Effector CD8-positive, alpha-beta T cell (primary cell): ENCODE measurements around the gene TSPO.

Source experiments
- DNase-seq: peaks from one replicate; lab custom pipeline; 2025; lab: John Stamatoyannopoulos, UW

Gene TSPO

DNA sequence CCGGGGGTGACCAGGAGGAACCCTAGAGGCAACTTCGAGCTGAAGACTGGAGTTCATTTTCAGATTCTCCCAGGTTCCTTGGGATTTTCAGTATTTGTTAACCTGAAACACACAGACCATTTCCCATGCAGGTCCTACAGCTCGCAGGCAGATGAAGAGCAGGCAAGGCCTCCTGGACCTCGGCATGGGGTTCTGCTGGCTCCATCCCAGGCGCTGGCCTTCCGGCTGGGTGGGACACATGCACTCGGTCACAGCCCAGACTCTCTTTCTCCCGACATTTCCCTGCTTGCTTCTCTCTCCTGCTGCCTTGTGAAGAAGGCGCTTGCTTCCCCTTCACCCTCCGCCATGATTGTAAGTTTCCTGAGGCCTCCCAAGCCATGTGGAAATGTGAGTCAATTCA lies 51.0 kb downstream of the TSPO start:
- no peak for DNase-seq

DNA sequence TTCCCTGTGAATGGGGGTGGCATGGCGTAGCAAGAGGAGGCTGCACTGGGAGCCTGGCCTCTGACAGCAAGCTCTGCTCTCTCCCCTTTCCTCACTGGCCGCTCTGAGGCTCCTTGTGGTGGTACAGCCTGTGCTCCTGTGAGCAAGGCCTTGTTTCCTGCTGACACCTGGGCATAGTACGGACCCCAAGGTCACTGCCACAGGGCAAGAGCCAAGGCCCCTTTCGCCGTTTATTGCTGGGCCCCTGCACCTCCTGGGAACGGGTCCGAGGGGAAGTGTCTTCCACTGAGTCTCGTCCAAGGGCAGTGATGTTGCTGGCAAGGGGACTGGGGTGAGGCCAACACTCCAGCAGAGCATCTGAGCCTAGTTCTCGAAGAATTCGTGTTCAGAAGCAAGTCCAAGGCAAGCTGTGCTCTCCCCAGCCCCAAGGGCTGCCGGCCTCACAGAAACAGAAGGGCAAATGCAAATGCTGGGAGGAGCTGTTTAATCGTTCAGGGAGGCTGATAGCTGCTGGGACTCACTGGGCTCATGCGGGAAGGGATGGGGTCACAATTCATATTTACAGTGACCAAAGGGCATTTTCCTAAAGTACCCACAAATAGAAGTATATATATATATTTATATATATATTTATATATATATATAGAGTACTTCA lies 51.5 kb downstream of the TSPO start:
- no peak for DNase-seq

DNA sequence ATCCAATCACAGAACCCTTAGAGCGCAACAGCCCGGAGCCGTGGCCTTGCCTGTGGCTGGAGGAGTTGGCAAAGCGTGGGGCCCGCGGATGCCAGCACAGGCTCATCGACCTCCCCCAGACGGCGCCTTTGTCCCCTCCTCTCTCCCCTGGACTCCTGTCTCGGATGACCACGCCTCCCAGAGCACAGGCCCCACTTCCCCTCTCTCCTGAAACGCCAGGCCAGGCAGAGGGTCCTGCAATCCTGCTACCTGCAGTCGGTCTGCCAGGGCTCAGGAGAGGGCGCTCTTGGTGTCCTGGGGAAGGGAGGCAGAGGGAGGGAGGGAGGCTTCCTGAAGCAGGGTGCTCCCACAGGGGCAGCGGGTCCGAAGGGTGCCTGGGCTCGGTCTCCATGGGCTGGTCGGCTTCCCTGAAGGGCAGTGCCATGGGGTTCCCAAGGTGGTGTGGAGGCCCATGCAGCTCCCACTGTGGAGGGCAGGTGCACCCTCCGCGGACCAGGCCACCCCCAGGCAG lies 52.2 kb downstream of the TSPO start:
- DNase-seq, result no peak

DNA sequence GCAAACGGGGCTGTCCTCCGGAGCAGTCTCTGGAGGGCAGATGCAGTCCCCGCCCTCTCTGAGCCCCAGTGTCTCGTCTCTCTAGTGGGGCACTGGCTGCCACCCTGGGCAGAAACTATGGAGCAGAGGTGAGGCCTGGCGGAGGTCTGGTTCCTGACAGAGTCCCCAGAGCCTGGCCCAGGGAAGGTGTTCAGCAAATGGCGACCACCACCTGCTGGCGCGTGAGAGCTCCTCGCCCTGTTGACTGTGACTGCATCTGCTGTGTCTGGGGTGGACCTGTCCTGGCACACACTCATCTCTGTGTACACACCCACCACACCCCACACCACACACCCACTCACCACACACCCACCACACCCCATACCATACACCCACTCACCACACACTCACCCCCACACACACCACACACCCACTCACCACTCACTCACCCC lies 53.9 kb downstream of the TSPO start:
- DNase-seq, result no peak

DNA sequence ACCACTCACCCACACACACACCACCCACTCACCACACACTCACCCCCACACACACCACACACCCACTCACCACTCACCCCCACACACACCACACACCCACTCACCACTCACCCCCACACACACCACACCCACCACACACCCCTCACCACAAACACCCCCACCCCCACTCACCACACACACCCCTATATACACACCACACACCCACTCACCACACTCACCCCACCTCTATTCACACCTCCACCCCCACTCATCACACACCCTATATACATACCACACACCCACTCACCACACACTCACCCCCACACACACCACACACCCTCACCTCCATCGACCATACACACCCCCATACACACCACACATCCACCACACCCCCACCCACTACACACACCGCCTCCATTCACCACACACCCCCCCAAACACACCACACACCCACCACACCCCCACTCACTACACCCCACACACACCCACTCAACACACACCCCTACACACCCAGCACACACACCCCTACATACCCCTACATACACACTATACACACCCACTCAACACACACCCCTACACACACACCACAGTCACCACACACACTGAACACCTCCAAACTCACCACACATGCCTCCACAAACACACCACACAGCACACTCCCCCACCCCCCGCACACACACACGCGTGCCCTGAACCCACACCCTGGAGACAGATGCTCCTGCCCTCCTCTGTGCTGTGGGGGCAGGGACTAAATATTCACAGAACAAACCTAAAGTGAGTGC lies 54.6 kb downstream of the TSPO start:
- no peak for DNase-seq

DNA sequence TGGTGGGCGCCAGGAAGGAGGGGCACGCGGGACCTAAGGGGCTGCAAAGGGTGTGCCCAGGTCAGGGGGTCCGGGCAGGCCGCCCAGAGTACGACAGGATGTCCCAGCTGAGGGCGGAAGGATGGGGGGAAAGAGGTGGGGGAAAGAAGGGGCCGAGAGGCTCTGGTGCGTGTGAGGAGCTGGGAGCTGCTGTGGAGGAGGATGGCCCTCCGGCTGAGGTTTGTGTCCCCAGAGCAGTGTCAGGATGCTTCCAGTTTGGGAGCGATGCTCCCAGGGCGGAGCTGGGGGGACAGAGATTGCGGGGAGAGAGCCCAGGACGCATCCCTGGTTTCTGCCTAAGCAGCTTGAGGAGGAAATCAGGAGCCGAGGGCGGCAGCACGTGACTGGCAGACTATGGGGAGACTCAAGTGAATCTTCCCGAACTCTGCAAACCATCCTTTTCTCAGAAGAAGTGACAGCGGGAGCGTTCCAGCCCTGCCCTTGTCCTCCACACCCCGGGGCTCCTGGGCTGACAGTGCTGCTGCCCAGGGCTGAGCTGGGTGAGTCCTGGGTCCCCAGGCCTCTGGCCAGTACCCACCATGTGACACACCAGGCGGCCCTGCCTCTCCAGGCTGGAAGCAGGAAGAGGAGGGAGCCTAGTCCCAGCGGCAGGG lies 55.3 kb downstream of the TSPO start:
- DNase-seq, result no peak

DNA sequence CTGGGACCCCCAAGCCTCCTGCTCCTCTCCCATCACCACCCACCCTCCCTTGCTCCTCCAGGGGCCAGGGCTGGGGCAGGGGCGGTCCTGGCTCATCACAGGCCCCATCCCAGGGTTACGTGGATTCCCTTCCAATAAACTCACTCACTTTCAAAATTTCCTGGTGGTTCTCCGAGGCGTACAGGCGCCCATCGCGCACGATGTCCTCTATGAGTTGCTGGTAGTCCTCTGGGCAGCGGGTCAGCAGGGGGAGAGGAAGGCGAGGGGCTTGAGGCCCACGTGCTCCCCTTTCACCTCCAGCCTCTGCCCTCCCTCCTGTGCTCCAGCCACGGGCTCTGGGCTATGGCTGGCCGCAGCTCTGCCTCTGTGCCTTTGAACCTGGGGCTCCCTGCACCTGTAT lies 56.0 kb downstream of the TSPO start:
- DNase-seq, result no peak

DNA sequence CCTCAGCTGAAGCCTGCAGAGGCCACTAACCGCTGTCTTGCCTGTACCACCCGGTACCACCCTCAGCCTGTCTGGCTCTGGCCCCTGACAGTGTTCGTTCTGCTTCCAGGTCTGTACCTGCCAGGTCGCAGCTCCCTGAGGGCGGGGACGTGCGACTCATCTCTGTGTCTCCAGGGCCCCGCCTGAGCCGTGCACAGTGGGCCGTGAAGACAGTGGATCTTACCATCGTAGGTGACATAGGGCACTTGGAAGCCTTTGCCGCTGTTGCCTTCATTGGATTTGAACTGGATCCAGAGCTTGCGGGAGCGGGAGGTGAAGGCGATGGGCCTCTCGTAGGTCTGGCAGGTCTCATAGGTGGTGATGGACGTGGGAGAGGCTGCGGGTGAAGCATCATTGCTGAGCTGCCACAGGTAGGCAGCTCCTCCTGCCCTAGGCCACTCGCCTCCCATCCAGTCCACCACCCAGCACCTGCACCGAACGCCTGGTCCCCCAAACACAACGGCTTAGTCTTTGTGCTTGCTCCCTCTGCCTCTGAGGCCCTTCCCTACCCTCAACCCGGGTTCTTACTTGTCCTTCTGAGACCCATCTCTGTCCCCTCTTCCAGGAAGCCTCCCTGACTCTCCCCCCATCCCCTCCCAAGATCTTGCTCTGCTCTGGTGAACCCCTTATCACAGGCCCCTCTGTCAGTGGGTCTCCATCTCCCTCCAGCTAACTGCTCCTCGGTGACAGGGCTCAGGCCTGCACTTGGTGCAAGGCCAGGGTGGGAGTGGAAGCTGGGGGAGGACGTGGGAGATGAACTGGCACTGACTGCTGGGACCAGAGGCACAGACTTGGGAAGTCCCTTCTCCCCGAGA lies 56.7 kb downstream of the TSPO start:
- no peak for DNase-seq

DNA sequence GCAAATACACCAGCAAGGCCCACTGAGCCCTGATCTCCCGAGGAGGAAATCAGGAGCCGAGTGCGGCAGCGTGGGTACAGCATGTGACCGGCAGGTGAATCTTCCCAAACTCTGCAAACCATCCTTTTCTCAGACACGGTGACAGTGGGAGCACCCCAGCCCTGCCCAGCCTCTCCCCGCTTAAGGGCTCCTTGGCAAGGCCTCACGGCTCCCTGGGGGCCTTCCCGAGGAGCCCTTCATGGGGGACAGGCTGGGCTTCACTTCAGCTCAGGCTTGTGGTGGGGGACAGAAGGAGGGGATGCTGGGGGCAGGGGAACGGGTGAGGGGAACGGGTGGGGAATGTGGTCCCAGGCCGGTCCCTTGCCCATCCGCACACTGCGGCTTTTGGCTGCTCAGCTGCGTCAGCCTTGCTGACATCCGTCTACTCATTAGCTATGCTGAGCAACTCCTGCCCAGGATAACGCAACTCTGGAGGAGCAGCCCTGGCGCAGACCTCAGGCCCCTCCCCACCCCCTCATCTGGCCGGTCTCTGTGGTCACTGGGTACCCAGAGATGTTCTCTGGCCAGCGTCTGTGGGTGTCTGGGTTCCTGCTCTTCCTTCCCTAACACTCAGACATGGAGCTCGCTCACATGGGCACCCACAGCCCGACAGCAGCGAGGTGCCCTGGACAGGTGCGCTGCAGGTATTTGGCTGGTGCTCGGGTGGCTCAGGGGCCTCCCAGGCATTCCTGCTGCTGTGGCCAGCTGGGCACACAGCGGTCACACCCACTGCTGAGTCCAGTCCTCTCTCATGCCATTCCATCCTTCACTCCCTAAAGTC lies 57.6 kb downstream of the TSPO start:
- no peak for DNase-seq

DNA sequence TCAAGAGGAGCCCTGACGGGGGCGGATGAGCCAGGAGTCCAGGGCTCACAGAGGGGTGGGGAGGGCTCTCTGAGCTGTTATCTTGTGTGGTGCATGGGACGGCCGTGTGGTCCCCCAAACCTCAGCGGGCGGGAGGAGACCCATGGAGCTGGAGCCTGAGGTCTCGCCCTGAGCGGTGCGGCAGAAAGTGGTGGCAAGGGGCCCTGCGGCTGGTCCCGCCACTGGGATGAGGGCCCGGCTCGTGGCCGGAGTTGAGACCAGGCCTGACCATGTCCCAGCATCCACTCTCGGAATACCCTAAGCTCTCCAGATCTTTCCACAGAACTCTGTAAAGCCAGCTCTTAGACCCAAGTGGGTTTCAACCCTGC lies 58.1 kb downstream of the TSPO start:
- no peak for DNase-seq

DNA sequence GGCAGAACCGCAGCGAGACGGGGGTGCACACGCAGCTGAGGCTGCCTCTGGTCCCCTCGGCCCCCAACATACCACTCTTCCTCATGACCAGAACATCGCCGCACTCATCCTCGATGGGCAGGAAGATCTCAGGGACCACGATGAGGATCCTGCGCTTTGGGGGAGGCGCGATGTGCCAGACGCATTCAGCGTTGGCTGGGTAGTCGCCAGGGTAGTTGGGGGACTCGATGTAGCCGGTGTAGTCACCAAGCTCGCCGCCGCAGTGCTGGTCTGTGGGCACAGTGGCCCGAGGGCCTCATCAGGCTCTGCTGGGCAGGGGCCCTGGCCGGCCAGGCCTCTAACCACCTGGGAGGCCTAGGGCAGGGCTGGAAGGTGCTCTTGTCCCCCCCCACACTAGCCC lies 58.6 kb downstream of the TSPO start:
- DNase-seq, result no peak

DNA sequence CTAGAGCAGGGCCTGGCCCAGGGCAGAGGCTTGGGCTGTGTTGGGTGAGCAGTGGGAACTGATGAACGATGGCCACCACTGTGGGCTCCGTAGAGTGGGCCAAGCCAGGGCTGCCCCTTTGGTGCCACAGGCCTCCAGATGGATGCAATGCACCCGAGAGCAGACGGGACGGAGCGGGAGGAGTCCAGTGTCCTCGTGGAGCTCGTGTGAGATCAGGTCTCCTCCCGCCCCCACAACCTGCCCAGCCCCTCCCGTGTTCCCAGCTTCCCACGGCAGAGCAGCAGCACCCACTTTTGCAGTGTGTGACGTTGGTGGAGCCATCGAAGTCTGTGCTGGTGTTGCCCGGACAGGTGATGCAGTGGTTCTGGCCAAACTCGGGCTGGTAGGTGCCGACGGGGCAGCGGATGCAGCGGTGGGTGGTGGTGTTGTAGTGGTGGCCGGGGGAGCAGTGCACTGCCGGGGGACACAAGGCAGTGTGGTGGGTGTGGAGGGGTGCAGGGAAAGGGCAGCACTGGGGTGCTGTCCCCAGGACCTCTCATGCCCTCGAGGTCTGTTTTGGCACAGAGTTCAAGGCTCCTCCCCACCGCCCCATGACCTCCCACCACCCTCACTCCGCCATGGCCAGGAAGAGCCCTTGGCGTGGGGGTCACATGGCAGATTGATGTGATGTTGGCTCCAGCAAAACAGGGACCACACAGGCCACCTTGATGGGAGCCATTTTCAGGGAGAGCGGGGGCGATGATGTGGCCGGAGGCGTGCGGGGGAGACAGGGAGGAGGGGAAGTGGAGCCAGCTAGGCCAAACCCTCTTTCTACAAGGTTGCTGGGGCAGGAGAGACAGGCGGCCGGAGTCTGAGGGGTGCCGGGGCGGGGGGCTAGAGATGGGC lies 59.5 kb downstream of the TSPO start:
- DNase-seq, result no peak

DNA sequence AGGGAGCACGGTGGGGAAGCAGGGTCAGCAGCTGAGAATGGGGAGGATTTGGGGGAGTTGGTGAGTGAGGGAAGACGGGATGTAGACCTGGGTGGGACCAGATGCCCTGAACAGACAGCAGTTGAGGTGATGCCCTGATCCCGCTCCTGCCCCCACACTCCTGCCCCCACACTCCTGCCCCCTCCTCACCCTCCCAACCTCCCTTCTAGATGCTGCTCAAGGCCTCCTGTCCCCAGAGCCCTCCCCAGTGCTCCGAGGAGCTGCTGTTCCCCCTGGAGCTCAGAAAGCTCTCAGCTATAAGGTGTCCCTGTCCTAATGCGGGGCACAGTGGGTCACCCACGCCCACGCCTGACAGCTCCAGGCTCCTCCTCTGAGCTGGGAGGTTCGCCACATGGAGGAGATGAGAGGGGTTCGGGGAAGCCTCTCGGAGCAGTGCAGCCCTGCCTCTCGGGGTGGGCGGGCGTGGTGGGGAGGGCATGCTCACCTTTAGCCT lies 60.6 kb downstream of the TSPO start:
- DNase-seq, result no peak

DNA sequence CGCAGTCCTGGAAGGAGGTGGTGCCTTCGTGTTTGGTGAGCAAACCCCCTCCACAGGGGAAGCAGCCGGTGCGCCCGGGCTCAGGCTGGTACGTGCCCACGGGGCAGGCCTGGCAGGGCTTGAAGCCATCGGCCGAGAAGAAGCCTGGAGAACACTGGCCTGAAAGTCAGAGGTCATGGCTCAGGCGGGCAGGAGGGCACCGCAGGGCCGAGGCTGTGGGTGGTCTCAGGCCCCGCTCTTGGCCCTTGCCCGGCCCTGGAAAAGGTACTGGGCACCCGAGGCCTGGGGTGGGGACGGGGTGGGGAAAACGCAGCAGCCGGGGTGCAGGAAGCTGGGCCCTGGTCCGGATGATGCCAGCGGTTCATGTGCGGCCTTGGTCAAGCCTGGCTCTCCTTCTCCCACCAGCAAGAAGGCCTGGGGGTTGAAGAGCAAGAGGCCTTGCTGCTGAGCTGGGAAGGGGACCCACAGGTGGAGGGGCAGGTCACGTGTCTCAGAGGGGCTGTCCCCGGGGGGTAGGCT lies 61.1 kb downstream of the TSPO start:
- no peak for DNase-seq
